Stimulated activated CD4-positive, alpha-beta T cell treated with anti-CD3 and anti-CD28 coated beads, Interleukin-4, amount 100 ng/mL, for 4 hours (primary cell): Measurements from ENCODE around the gene RNF224.
"Not testable (repeated sequence)": the region's sequence is repeated elsewhere in the genome, so short reads cannot be mapped to it uniquely, and the experiment has no call there.

Source experiments
- DNase-seq, 2 experiments: peaks; one replicate each; pipeline ENCODE4 v3.0.0-alpha.2; 2020

The RNF224 gene

GRCh38 chr9:137240841-137241489 is 13.7 kb downstream of the RNF224 start, which contains the start of gene TUBB4B:
TUBB4B (plus strand) TSS chr9:137241287; CDS start chr9:137241361, 74 bp downstream.
- peak; percentile 92 to 99 for DNase-seq

- DNase-seq = peak; percentile 73 to 77
Observed at GRCh38 chr9:137241490-137242268, 14.4 kb downstream of the RNF224 start.

GRCh38 chr9:137242269-137243203 is 15.2 kb downstream of the RNF224 start:
- no peak for DNase-seq

- DNase-seq = not testable (repeated sequence)
Observed at GRCh38 chr9:137243266-137243625, 15.9 kb downstream of the RNF224 start.

GRCh38 chr9:137243626-137244485 is 16.6 kb downstream of the RNF224 start:
- DNase-seq = no peak

GRCh38 chr9:137244486-137245449 is 17.5 kb downstream of the RNF224 start:
- DNase-seq = no peak

GRCh38 chr9:137245450-137246421 is 18.4 kb downstream of the RNF224 start:
- no peak for DNase-seq

GRCh38 chr9:137247135-137247915 is 20.0 kb downstream of the RNF224 start:
- no peak for DNase-seq

- no peak for DNase-seq
Observed at GRCh38 chr9:137247916-137248175, 20.5 kb downstream of the RNF224 start.

- DNase-seq = no peak
Observed at GRCh38 chr9:137250329-137251193, 23.3 kb downstream of the RNF224 start.

- no peak for DNase-seq
Observed at GRCh38 chr9:137251194-137251461, 23.8 kb downstream of the RNF224 start, which contains the start of gene STPG3. STPG3 (plus strand) TSS chr9:137251286; CDS start chr9:137251287, 1 bp downstream.

- DNase-seq = no peak
Observed at GRCh38 chr9:137251490-137252268, 24.4 kb downstream of the RNF224 start.

GRCh38 chr9:137252555-137253506 is 25.5 kb downstream of the RNF224 start:
- DNase-seq = no peak

GRCh38 chr9:137253717-137254623 is 26.7 kb downstream of the RNF224 start:
- no peak for DNase-seq
